Suprapubic skin (tissue), 4 donors: Measurements from ENCODE around the gene TMPRSS6. TPM values are rescaled to one million over a fixed set of nuclear protein-coding genes. Genes with fewer than 3 reads are reported as not detected.

Source experiments
- DNase-seq, 2 donors: peaks; one replicate each; pipeline ENCODE4 v3.0.0-alpha.2; 2019; ENCODE audit warnings: low spot score in 2 of 2
- H3K27ac ChIP-seq: fragments of 200-600 bp; sonication (generic); one replicate; pipeline ENCODE4 v1.5.1; 2019
- H3K27me3 ChIP-seq: fragments of 200-600 bp; sonication (generic); one replicate; pipeline ENCODE4 v1.5.1; 2019
- H3K36me3 ChIP-seq: fragments of 200-600 bp; sonication (generic); one replicate; pipeline ENCODE4 v1.5.1; 2019
- H3K4me1 ChIP-seq: fragments of 200-600 bp; sonication (generic); one replicate; pipeline ENCODE4 v1.5.1; 2019
- H3K4me3 ChIP-seq: fragments of 200-600 bp; sonication (generic); one replicate; pipeline ENCODE4 v1.5.1; 2019; ENCODE audit warnings: mild to moderate bottlenecking
- H3K9me3 ChIP-seq: fragments of 200-600 bp; sonication (generic); one replicate; pipeline ENCODE4 v1.5.1; 2019
- EP300 ChIP-seq: sonication (generic); formaldehyde crosslinking; IDR thresholded peaks from one replicate; pipeline ENCODE4 v1.6.1; 2017; ENCODE audit warnings: antibody characterized with exemption
- POLR2A ChIP-seq, 2 donors: fragments of 450-650 bp; IDR thresholded peaks; one replicate each; pipeline ENCODE4 v1.6.1; 2017; ENCODE audit warnings: antibody characterized with exemption in 2 of 2, mild to moderate bottlenecking in 2 of 2, moderate library complexity in 2 of 2
- POLR2AphosphoS5 ChIP-seq, 3 donors: sonication (generic); formaldehyde crosslinking; IDR thresholded peaks; one replicate each; pipeline ENCODE4 v1.6.1; 2017; ENCODE audit warnings: antibody characterized with exemption in 3 of 3
- WGBS: methylation state at CpG from one replicate; pipeline ENCODE4 v1.1.5; 2018; 5-methylcytosine and 5-hydroxymethylcytosine counted together
- total RNA-seq, 4 donors: library from RNA; depleted of rRNA; stranded (reverse); fragments of >200 nt; gene quantifications; one replicate each; pipeline ENCODE4 v1.1.0, GENCODE V29; 2016
- TF ChIP-seq, protein P1 (sequence below), 2 donors: fragments of 200-600 bp in 1 of 2; fragments of 450-650 bp in 1 of 2; sonication (generic) in 1 of 2; IDR thresholded peaks; one replicate each; pipeline ENCODE4 v1.5.1; 2016 to 2019; ENCODE audit warnings: antibody characterized with exemption in 2 of 2, mild to moderate bottlenecking in 1 of 2, moderate library complexity in 1 of 2

The TMPRSS6 gene
- total RNA-seq, 4 donors from 2014 or later = 0.30 to 3.8 (median 1.0) TPM

DNA sequence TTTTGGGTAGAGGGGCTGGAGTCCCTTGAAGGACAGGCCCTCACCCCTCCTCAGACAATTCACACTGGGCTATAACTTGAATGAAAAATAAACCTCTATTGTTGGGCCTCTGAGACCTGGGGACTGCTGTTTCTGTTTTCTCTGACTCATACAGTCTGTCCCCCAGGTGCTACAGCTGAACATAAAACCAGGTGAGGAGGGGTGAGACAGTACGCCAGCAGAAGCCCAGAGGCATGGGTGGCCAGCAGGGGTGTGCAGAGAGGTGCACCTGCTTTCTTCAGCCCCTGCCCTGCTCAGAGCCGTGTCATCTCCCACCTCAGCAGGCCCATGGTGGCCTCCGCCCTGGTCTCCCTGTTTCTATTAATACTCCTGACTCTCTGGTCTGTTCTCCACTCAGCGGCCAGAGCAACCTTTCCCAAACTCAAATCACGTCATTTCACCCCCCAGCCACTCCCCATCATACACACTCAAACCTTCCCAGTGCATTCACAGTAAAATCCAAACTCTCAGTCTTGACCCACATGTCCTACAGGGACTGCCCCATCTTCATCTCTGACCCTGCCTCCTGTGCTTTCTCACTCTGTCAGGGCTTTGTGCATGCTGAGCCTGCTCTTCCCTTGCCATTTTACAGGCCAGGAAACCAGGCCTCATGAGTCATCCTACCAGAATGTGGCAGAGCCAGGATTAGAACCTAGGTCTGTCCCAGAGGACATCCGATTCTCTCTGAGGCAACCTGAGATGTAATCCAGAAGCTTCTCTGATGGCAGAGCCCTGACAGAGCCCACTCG, 45.6 kb upstream of the TMPRSS6 start:
- H3K9me3 ChIP-seq = no peaks in the 10 kb centered on the region
- H3K27me3 ChIP-seq = peaks cover 9% of the 10 kb centered on the region
- TF ChIP-seq POLR2AphosphoS5 (IDR thresholded peaks at IDR 0.05) (no peak), POLR2A (IDR thresholded peaks at IDR 0.05) (no peak), EP300 (no peak)
- TF ChIP-seq, protein P1, sequence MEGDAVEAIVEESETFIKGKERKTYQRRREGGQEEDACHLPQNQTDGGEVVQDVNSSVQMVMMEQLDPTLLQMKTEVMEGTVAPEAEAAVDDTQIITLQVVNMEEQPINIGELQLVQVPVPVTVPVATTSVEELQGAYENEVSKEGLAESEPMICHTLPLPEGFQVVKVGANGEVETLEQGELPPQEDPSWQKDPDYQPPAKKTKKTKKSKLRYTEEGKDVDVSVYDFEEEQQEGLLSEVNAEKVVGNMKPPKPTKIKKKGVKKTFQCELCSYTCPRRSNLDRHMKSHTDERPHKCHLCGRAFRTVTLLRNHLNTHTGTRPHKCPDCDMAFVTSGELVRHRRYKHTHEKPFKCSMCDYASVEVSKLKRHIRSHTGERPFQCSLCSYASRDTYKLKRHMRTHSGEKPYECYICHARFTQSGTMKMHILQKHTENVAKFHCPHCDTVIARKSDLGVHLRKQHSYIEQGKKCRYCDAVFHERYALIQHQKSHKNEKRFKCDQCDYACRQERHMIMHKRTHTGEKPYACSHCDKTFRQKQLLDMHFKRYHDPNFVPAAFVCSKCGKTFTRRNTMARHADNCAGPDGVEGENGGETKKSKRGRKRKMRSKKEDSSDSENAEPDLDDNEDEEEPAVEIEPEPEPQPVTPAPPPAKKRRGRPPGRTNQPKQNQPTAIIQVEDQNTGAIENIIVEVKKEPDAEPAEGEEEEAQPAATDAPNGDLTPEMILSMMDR (IDR thresholded peaks at IDR 0.05) = no peak
- H3K4me3 ChIP-seq = no peak overlapping the region
- H3K36me3 ChIP-seq = no peaks in the 10 kb centered on the region
- DNase-seq = no peak
- 77% methylated on average over 7 of the region's 7 CpGs for WGBS
- no peak overlapping the region for H3K27ac ChIP-seq
- H3K4me1 ChIP-seq = no peaks in the 10 kb centered on the region

DNA sequence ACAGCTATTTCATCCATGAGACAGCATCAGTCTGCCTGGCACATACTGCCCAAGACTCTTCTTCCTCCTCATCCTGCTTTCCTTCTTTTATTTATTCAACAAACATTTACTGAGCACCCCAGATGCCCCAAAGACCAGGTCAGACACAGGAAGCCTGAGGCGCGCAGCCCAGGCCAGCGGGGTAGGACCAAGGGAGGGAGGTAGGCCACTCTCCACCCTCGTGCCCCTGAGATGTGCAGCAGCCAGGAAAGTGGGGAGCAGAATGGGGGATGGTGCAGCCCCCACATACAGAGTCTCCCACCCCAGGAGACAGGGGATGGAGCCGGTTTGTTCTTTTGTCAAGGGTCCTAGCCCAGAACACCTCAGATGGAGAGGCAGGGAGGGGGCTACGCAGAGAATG, 44.4 kb upstream of the TMPRSS6 start:
- WGBS = 97% methylated on average over 6 of the region's 6 CpGs
- H3K27ac ChIP-seq = no peak overlapping the region
- no peak for DNase-seq
- TF ChIP-seq POLR2A (IDR thresholded peaks at IDR 0.05) (no peak), POLR2AphosphoS5 (IDR thresholded peaks at IDR 0.05) (no peak), EP300 (no peak)
- TF ChIP-seq, protein P1 (IDR thresholded peaks at IDR 0.05) = no peak
- no peaks in the 10 kb centered on the region for H3K9me3 ChIP-seq
- H3K27me3 ChIP-seq = peaks cover 4% of the 10 kb centered on the region
- no peak overlapping the region for H3K4me3 ChIP-seq
- no peaks in the 10 kb centered on the region for H3K36me3 ChIP-seq
- H3K4me1 ChIP-seq = no peaks in the 10 kb centered on the region

DNA sequence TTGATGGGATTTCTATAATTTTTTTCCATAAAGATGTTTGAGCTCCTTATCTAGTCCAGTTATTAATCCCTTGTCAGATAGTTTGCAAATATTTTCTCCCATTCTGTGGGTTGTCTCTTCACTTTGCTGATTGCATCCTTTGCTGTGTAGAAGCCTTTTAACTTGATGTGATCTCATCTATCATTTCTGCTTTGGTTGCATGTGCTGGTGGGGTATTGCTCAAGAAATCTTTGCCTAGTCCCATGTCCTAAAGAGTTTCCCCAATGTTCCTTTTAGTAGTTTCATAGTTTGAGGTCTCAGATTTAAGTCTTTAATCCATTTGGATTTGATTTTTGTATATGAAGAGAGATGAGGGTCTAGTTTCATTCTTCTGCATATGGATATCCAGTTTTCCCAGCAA, 41.9 kb upstream of the TMPRSS6 start:
- TF ChIP-seq EP300 (no peak), POLR2AphosphoS5 (IDR thresholded peaks at IDR 0.05) (no peak), POLR2A (IDR thresholded peaks at IDR 0.05) (no peak)
- TF ChIP-seq, protein P1 (IDR thresholded peaks at IDR 0.05) = no peak
- Histone ChIP-seq H3K4me3 (no peak overlapping the region), H3K36me3 (no peaks in the 10 kb centered on the region), H3K4me1 (peaks cover 7% of the 10 kb centered on the region), H3K27ac (no peak overlapping the region), H3K9me3 (no peaks in the 10 kb centered on the region), H3K27me3 (no peaks in the 10 kb centered on the region)
- no peak for DNase-seq

DNA sequence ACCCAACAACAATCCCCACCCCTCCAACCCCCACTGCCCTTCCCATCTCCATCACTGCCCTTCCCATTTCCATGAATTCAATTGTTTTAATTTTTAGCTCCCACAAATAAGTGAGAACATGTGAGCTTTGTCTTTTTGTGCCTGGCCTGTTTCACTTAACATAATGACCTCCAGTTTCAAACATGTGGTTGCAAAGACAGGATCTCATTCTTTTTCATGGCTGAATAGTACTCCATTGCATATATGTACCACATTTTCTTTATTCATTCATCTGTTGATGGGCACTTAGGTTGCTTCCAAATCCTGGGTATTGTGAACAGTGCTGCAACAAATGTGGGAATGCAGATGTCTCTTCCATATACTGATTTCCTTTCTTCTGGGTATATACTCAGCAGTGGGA, 41.2 kb upstream of the TMPRSS6 start:
- TF ChIP-seq POLR2A (IDR thresholded peaks at IDR 0.05) = no peak
- H3K9me3 ChIP-seq = no peaks in the 10 kb centered on the region
- H3K27me3 ChIP-seq = no peaks in the 10 kb centered on the region
- no peak for DNase-seq
- H3K36me3 ChIP-seq = no peaks in the 10 kb centered on the region
- peaks cover 14% of the 10 kb centered on the region for H3K4me1 ChIP-seq
- no peak overlapping the region for H3K27ac ChIP-seq
- no peak overlapping the region for H3K4me3 ChIP-seq

DNA sequence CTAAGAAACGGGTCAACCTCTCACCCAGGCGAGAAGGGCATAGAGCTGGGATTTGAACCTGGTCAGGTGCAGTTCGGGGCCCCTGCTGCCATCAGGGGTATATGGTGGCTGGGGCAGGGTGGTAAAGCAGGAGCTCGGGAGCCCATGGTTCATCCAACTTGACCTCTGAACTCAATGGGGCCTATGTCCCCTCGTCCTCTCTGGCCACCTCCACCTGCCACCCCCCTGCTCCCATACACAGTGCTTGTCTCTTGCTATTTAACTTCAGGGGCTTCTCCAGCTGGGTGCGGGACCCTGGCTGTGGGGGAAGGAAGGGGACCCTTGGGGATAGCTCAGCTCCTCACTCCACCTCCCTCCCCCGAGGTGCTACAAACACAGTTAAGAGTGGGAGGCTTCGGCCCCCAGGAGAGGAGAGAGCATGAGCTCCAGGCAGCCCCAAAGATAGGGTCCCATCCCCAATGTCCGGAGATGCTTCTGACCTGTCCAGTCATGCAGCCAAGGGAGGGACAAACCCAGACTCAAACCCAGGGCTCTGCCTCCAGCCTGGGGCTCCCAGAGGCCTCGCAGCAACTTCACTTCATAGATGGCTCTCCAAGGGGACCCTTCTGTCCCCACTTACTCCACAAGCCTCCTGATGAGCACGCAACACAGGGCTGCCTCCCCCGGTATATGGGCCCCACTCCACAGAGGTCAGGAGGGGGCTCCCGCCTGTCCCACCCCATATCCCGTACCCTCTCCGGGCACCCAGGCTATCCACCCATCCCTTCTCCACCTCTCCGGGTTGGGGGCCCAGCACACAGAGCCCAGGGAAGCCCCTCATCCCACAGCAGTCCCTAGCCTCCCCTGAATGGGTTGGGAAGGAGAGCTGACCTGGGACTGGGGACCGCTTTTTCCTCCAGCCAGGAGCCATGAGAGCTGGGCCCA, 39.5 kb upstream of the TMPRSS6 start:
- Histone ChIP-seq H3K27me3 (peaks cover 2% of the 10 kb centered on the region), H3K4me1 (peaks cover 24% of the 10 kb centered on the region), H3K36me3 (no peaks in the 10 kb centered on the region), H3K9me3 (no peaks in the 10 kb centered on the region), H3K27ac (no peak overlapping the region), H3K4me3 (peak overlapping the region; percentile 19)
- DNase-seq = no peak
- no peak for TF ChIP-seq POLR2A (IDR thresholded peaks at IDR 0.05)
- TF ChIP-seq, protein P1 (IDR thresholded peaks at IDR 0.05) = no peak
- TF ChIP-seq EP300 = no peak
- TF ChIP-seq POLR2AphosphoS5 (IDR thresholded peaks at IDR 0.05) = no peak
- WGBS = 83% methylated on average over 13 of the region's 17 CpGs
